Uterus (tissue), 2 donors: ENCODE data around the gene NAV2.

Experiments used
- CTCF ChIP-seq, 4 experiments: fragments of 200-600 bp in 2 of 4; fragments of 450-650 bp in 2 of 4; sonication (generic) in 2 of 4; IDR thresholded peaks; one replicate each; pipeline ENCODE4 v1.5.1; 2016 to 2019; ENCODE audit warnings: antibody characterized with exemption in 4 of 4, mild to moderate bottlenecking in 2 of 4, moderate library complexity in 1 of 4
- POLR2A ChIP-seq, 2 donors: fragments of 450-650 bp; IDR thresholded peaks; one replicate each; pipeline ENCODE4 v1.6.1; 2016; ENCODE audit warnings: antibody characterized with exemption in 2 of 2, mild to moderate bottlenecking in 1 of 2, moderate library complexity in 1 of 2

- TF ChIP-seq CTCF (IDR thresholded peaks at IDR 0.05) (no peak), POLR2A (IDR thresholded peaks at IDR 0.05) (no peak)
Measured at GRCh38 chr11:19845626-19846025, 133.0 kb downstream of the NAV2 start.
